Stimulated activated CD4-positive, alpha-beta T cell treated with anti-CD3 and anti-CD28 coated beads, Interleukin-15, amount 100 ng/mL, for 48 hours (primary cell): ENCODE data around the gene GRM1.

Source experiments
- DNase-seq, 2 donors: peaks; one replicate each; pipeline ENCODE4 v3.0.0-alpha.2; 2020; ENCODE audit warnings: low read depth in 2 of 2

GRM1 gene

GRCh38 chr6:146315381-146316174 lies 286.7 kb downstream of the GRM1 start:
- no peak for DNase-seq

- DNase-seq = no peak
Observed at GRCh38 chr6:146316175-146316495, 287.3 kb downstream of the GRM1 start.

DNA sequence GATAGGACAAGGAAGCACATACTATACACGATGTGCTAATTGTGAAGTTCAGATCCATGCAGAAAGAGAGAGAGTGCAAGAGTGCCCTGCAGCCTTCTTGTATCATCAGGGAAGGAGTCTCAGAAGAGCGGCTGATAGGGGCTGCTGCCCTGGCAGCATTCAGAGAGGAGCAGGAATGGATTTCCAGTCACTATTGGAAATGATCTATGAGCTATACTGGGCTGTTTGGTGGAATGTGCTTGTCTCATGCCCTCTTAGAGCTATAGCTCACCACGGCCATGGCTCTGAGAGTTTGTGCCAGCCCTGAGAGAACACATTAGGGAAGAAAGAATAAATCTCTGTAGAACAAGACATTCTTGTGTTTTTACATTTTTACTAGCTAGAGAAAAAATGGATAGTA lies 302.2 kb downstream of the GRM1 start:
- DNase-seq = no peak

- DNase-seq = no peak
Observed at GRCh38 chr6:146335336-146335735, 306.5 kb downstream of the GRM1 start.

- no peak for DNase-seq
Observed at GRCh38 chr6:146336191-146336590, 307.3 kb downstream of the GRM1 start.

DNA sequence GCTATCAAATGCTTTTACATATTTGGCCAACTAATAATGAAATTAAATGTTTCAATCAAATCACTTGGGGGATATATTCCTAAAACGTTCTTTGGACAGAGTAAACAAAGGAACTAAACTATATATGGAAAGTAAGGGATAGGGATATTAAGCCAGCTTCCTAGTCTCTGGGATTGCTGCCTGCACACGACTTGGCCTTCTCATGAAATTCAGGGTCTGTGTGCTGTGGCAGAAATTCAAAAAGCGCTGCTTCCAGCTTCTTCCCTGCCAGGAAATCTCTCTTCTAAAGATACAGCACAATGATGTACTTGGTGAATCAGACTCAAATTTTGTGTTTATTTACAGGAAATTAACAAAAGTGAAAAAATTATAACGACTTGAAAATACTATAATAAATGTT lies 308.5 kb downstream of the GRM1 start:
- no peak for DNase-seq

GRCh38 chr6:146339716-146340115 lies 310.9 kb downstream of the GRM1 start:
- DNase-seq = no peak

DNA sequence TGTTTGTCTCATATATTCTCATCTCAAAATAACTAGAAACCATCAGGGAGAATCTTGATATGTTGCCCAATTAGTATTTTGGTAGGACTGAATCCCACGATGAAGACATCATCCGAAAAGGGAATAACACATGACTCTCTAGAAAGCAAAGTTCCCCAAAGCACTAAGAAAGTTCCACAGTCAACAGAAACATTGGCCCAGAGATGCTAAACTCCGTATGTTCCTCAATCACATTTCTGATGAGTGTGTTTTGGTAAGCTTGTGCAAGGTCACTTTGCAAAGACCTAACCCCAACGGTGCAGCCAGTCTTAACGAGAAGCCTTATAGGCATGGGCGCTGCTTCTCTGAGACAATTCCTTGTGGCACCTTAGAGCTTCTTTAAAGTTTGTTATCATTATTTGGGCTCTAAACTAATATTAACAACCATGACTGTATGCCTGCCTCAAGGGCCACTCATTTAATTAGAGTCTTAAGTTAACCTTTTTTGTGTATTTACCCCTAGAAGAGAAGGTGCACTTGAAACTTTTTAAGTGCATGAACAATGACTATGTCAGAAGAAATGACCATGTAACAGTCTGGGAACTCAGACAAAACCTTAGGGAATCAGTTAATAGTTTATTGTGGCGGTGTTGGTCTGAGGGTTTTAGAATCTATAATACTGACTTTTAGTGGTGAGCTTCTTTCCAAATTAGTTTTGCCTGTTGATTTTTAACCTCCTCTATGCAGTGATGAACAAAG lies 312.8 kb downstream of the GRM1 start:
- no peak for DNase-seq

DNA sequence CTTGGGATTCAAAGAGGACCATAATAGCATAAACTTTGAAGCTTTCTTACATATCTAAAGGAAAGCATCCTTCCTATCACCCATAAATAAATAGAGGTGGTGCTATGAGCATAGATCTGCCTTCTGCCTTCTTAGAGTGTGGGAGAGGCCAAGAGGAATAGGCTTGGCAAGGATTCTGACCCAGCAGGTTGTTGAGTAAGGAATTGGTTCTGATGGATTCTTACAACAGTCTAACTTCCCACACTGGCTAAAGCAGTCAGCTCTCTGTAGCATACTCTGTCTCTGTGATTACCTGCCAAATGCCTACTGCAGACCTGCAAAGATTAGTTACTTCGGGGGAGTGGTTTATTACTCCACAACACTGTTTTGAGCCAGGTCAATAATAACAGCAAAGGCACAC lies 316.7 kb downstream of the GRM1 start:
- DNase-seq = no peak

GRCh38 chr6:146347090-146347489 lies 318.2 kb downstream of the GRM1 start:
- no peak for DNase-seq

- no peak for DNase-seq
Observed at GRCh38 chr6:146347690-146348089, 318.8 kb downstream of the GRM1 start.

- DNase-seq = no peak
Observed at GRCh38 chr6:146351018-146351417, 322.2 kb downstream of the GRM1 start.

DNA sequence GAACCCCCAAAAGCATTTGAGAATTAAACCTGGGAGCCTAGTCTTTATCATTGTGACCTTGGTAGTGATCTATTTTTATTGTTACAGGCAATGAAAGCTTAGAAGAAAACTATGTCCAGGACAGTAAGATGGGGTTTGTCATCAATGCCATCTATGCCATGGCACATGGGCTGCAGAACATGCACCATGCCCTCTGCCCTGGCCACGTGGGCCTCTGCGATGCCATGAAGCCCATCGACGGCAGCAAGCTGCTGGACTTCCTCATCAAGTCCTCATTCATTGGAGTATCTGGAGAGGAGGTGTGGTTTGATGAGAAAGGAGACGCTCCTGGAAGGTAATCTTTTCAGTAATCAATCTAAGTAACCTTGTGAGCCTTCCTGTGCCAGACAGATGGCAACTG lies 323.3 kb downstream of the GRM1 start:
- no peak for DNase-seq

DNA sequence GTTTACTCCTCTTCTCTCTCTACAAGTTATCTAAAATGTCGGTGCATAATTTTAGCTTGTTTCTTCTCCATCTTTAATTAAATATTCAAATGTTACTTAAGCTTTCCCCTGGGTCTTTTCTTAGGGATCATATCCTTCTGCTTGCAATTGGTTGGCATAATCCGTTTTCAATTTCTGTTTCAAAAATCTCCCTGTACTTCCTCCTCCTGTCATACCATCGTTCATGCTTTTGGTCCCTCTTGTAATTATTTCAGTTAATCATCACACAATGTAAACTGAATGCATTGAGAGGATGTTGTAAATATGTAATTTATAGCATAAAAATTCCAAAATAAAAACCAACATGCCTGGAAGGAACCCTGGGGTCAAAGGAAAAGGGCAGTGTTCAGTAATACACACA lies 325.6 kb downstream of the GRM1 start:
- no peak for DNase-seq

DNA sequence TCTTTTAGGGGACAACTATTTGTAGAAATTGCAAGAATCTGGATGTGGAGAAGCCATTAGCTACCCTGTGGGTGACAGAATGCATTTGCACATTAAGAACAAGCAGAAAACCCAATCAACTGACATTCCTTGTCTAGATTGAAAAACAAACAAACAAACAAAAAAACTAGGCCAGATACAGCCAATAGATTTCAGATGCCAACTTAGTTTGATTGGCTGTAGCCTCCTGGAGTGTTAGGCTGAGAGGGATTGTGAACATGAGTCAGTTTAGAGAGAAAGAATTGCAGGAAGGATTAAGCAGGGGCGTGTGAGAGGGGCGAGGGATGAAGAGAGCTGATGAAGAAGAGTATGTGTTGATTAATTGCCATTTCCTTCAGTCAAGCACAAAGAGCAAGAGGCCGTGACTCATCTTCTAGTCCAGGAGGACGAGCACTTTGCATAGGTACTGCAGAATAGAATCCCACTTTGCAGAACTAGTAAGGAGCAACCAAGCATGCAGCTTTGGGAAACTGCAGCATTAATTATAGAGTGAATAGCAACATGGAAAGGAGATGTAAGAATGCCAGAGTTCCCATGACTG lies 326.7 kb downstream of the GRM1 start:
- DNase-seq = no peak

DNA sequence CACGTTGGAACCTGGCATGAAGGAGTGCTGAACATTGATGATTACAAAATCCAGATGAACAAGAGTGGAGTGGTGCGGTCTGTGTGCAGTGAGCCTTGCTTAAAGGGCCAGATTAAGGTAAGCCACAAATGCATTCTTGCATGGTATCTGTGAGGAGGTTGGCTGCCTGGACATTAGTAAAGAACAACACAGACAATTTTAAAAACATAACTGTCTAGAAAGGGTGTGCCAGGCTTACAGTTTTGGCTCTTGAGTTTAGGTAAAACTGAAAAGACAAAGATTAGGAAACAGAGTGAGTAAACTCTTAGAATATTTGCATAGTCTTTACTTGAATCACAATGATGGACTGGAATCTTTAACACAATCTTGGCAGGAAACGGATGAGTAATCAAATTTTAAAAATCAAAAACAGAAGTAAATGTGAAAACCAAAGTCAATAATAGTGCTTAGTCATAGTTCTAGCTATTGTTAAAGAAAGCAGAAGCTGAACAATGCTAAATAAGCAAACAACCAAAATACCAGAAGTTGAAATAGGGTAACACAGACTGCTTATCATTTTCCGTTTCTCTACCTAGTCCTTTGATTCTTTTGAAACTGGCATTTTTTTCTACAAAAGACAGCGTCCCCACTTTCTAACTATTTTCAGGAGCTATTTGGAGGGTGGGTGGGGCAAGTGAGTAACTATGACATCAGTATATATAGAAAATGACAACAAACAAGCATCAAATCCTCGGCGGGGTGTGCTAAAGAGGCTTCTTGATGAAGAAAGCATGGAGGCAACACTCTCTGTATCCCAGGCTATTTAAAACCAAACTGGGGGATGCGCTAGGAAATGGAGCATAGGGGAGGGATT lies 328.9 kb downstream of the GRM1 start:
- DNase-seq = no peak

- no peak for DNase-seq
Observed at GRCh38 chr6:146358431-146359046, 329.7 kb downstream of the GRM1 start.

DNA sequence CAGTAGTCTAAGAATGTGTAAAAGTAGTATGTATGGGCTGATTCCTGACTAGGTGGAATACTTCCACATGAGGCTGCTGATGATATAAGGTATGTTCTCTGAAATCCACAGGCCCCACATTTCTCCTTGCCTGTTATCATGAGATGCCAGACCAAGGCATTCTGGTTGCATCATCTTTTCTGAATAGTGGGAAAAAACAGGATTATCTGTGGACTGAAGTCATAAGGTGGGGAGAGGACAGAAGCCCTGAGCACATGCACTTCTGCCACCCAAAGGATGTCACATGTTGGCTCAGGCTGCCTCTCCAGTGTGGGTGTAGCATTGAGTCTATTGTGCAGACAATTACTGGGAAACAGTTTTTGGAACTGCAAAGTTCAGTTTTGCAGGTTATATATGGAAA lies 330.3 kb downstream of the GRM1 start:
- no peak for DNase-seq

- DNase-seq = no peak
Observed at GRCh38 chr6:146361128-146361924, 332.5 kb downstream of the GRM1 start.

GRCh38 chr6:146363838-146364607 lies 335.2 kb downstream of the GRM1 start:
- no peak for DNase-seq
